ENCODE measurements around the gene KANSL2. TPM values are rescaled to one million over a fixed set of nuclear protein-coding genes. Genes with fewer than 3 reads are reported as not detected.
A peak's percentile ranks its signal among the peaks of the same experiment; 100 is the strongest.
"Not testable (repeated sequence)": the region's sequence is repeated elsewhere in the genome, so short reads cannot be mapped to it uniquely, and the experiment has no call there.

KANSL2 gene, protein sequence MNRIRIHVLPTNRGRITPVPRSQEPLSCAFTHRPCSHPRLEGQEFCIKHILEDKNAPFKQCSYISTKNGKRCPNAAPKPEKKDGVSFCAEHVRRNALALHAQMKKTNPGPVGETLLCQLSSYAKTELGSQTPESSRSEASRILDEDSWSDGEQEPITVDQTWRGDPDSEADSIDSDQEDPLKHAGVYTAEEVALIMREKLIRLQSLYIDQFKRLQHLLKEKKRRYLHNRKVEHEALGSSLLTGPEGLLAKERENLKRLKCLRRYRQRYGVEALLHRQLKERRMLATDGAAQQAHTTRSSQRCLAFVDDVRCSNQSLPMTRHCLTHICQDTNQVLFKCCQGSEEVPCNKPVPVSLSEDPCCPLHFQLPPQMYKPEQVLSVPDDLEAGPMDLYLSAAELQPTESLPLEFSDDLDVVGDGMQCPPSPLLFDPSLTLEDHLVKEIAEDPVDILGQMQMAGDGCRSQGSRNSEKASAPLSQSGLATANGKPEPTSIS
- 32.3 and 49.3 TPM in 2 replicates for total RNA-seq

DNA sequence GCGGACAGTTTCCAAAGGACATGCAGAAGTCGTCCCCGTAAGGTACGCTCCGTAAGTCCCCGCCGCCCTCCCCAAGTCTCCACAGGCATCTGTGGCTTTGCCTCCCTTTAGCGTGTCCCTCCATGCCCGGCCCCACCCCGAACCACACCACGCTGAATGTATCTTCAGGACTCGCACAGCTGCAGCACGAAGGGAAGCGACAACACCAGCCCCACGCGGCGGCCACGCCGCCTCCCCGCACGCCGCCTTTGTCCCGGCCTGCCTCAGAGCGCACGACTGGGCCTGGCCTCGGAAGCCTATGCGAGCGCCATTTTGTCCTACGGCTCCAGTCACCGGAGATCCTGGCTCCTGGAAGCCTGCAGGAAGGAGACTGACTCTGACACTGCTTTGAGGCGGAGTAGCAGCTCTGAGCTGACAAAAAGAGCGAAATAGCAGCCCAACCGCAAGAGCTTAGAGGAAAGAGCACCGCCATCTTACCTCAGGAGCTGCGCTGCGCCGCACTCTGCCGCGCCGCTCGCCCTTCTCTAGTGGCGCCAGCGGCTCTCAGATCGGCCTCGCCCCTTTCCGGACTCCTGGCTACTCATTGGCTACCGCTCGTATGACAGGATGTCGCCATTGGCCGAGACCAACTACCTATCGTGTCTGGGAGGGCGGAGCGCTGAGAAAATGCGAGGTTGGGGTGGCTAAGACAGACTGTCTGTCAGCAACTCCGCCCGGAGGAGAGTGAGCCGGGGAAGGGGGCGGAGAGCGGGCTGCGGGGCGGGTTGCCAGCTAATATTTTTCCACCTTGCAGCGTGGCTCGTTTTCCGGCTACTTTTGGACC is at the start of gene KANSL2:
Gene KANSL2, minus strand, starts transcription at position 529 of the 823 bp plus-strand sequence. CDS start 606 bp downstream, outside the sequence.
- peak; percentile 91 for DNase-seq (ENCODE audit: extremely low read depth, low read depth, low spot score)

DNA sequence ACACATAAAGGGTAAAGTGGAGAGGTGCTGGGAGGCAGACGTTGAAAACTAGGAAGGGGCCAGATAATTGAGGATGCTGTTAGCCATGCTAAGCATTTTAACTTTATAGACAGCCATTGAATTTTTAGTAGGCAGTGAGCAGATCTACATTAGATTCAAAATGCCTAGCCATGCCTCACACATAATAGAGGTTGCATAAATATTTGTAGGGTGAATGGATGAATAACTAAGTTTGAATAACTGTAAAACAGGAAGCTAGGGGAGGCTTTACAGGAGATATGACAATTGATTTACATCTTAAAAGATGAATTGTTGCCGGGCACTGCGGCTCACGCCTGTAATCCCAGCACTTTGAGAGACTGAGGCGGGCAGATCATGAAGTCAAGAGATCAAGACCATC is 46.8 kb upstream of the KANSL2 start:
- no peak for DNase-seq (ENCODE audit: extremely low read depth, low read depth, low spot score)

DNA sequence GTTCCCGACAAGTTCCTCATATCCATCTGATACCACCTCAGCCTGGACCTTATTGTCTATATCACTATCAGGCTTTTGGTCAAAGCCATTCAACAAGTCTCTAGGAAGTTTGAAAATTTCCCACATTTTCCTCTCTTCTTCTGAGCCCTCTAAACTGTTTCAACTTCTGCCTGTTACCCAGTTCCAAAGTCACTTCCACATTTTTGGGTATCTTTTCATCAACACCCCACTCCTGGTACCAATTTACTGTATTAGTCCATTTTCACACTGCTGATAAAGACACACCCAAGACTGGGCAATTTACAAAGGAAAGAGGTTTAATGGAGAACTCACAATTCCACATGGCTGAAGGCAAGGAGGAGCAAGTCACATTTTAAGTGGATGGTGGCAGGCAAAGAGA is 38.7 kb upstream of the KANSL2 start:
- DNase-seq (ENCODE audit: extremely low read depth, low read depth, low spot score) = not testable (repeated sequence)

DNA sequence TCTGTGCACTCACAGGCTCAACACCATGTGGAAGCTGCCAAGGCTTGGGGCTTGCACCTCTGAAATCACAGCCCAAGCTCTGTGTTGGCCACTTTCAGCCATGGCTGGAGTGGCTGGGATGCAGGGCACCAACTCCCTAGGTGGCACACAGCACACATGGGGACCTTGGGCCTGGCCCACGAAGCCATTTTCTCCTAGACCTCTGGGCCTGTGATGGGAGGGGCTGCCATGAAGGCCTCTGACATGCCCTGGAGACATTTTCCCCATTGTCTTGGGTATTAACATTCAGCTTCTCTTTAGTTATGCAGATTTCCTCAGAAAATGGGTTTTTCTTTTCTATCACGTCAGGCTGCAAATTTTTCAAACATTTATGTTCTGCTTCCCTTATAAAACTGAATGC is 38.1 kb upstream of the KANSL2 start:
- DNase-seq (ENCODE audit: extremely low read depth, low read depth, low spot score) = not testable (repeated sequence)

DNA sequence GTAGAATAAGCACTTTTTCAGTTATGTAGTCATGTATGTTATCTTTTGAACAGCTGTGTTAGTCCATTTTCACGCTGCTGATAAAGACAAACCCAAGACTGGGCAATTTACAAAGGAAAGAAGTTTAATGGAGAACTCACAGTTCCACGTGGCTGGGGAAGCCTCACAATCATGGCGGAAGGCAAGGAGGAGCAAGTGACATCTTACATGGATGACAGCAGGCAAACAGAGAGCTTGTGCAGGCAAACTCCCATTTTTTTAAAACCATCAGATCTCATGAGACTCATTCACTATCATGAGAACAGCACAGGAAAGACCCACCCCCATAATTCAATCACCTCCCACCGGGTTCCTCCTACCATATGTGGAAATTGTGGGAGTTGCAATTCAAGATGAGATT is 37.0 kb upstream of the KANSL2 start:
- not testable (repeated sequence) for DNase-seq (ENCODE audit: extremely low read depth, low read depth, low spot score)

DNA sequence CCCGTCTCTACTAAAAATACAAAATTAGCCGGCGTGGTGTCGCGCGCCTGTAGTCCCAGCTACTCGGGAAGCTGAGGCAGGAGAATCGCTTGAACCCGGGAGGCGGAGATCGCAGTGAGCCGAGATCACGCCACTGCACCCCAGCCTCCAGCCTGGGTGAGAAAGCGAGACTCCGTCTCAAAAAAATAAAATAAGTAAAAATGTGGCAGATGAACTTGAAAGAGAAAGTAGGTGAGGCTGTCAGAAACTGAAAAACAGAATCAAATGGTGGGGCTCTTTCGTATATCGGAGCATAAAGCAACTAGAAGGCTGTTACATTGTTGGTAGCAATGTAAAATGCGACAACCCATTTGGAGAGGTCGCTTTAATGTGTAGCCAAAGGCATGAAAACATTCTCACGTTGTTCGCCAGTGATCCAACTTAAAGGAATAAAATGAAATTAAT is 35.2 kb upstream of the KANSL2 start:
- no peak for DNase-seq (ENCODE audit: extremely low read depth, low read depth, low spot score)

DNA sequence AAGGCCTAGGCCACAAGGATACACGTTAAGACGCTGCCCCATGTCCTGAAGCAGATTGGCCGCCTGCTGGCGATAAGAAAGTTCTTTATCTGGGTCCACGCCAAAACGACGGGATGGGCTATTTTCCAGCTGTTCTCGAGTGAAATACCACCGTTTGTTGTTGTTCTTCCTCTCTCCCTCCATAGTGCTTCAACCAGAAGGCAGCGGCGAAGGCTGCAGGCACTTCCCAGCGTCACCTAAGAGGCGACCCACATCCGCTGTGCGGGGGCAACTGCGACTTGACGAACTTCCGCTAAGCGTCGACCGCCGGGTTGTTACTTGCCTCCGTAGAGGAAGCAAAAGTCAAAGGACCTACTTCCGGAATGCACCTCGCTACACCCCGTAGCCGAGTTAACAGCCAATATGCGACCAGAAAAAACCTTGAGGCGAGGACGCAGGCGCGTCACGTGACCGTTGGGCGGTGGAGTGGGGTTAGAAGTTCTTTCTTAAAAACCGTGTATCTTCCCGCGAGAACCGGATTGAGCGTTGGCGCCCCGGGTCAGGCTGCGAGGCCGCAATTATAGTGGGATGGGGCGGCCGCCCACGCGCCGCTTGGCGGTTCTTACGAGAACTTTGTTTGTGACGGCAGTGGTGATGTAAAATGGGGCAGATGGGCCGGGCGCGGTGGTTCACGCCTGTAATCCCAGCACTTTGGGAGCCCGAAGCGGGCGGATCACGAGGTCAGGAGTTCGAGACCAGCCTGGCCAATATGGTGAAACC is 34.6 kb upstream of the KANSL2 start, which contains the start of gene CCNT1:
Gene CCNT1, minus strand, starts transcription at position 215 of the 759 bp plus-strand sequence. Its CDS starts 32 bp downstream, at position 183.
- peak; percentile 98 for DNase-seq (ENCODE audit: extremely low read depth, low read depth, low spot score)

DNA sequence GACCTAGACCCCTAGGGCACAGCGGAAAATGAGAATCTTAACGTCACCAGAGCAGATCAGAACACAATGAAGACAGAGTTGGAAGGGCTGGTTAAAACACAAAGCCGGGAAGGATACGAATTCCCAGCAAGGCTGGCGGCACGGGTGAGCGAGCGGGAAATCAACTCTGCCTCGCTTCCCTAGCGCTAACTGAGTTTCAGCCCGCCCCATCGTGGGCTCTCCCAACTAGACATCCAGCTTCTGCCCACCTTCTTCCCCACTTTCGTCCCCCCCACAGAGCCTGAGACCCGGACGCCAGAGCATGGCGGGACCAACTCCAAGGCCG is 34.1 kb upstream of the KANSL2 start:
- DNase-seq (ENCODE audit: extremely low read depth, low read depth, low spot score) = no peak

DNA sequence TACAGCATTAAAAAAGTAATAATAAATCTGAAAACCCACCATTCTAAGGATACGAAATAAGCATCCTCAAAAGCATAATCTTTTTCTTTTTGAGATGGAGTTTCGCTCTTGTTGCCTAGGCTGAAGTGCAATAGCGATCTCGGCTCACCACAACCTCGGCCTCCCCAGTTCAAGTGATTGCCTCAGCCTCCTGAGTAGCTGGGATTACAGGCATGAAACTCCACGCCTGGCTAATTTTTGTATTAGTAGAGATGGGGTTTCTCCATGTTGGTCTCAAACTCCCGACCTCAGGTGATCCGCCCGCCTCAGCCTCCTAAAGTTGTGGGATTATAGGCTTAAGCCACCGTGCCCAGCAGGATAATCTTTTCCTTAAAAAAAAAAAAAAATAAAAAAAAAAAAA is 30.2 kb upstream of the KANSL2 start:
- no peak for DNase-seq (ENCODE audit: extremely low read depth, low read depth, low spot score)

DNA sequence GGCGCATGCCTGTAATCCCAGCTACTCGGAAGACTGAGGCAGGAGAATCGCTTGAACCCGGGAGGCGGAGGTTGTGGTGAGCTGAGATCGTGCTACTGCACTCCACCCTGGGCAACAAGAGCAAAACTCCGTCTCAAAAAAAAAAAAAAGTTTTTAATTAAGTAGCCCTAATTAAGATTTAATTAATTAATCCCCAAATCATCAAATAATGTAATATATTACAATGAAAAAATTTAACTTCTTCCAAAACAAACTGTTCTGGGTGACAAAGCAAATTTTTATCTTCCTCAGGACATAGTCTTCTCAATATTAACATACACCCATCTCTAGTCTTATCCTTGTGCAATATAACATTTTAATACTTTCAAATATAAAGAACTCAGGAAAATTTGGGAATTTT is 16.8 kb upstream of the KANSL2 start:
- DNase-seq (ENCODE audit: extremely low read depth, low read depth, low spot score) = not testable (repeated sequence)

DNA sequence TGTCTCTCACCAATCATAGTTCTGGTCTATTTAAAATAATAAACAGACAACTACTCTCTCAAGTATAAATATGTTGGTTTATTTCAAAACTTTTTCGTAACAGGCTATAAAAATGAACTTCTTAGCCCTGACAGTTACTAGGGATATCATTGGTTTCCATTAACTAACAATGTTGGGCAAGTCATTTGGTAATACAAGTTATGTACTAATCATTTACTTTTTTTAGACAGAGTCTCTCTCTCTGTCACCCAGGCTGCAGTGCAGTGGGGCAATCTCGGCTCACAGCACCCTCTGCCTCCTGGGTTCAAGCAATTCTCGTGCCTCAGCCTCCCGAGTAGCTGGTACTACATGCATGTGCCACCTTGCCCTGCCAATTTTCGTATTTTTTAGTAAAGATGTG is 14.6 kb upstream of the KANSL2 start:
- no peak for DNase-seq (ENCODE audit: extremely low read depth, low read depth, low spot score)

DNA sequence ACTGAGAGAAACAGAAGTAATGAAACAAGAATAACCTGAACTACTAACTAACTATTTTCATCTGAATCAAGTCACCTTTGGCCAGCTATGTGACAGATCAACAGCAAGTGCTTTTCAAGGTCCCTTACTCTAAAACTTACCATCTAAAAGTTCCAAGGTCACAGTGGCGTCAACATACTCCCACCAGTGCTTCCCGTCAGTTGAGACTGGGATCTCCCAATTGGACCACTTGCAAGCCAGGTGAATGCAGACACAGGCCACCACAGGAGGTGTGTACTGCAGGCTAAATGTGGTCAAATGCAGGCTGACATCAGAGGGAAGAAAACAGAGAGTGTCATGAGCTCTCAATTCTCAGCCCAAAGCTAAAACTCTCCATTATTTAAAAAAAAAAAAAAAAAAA is 13.8 kb upstream of the KANSL2 start:
- no peak for DNase-seq (ENCODE audit: extremely low read depth, low read depth, low spot score)

DNA sequence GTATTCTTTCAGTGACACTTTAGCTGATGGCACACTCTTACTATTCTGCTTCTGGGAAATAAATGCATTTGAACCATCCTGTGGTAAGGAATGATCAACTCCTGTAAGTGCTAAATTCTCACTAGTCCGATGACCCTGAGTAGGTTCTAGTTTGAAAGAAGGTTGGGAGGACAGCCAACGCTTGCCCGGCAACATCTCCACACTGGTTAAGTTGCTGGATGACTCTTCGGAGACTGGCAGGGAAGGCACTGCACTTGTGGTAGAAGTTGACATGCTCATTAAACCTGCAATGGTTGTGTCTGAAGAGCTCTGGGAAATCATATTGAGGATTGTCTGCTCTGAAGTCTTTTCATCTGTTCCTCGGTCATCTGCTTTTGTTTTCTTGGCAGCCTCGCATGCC is 12.0 kb upstream of the KANSL2 start:
- no peak for DNase-seq (ENCODE audit: extremely low read depth, low read depth, low spot score)

DNA sequence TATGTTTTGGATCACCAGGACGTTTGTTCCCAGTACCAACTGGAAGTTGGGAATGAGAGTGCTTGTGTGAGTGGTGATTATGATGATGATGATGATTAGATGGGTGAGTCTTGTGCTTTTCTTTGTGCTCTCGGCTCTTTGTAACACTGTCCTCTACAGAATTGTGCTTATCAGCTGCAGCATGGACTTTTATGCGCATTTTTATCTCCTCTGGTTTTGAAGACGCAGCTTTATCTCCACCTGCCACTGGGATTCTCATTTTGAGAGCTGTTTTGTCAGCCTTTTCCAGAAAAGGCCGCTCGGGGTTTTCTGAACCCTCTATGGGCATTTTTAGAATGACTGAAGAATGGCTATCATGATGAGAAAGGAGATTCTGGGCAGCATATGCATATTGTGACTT is 11.5 kb upstream of the KANSL2 start:
- DNase-seq (ENCODE audit: extremely low read depth, low read depth, low spot score) = no peak

DNA sequence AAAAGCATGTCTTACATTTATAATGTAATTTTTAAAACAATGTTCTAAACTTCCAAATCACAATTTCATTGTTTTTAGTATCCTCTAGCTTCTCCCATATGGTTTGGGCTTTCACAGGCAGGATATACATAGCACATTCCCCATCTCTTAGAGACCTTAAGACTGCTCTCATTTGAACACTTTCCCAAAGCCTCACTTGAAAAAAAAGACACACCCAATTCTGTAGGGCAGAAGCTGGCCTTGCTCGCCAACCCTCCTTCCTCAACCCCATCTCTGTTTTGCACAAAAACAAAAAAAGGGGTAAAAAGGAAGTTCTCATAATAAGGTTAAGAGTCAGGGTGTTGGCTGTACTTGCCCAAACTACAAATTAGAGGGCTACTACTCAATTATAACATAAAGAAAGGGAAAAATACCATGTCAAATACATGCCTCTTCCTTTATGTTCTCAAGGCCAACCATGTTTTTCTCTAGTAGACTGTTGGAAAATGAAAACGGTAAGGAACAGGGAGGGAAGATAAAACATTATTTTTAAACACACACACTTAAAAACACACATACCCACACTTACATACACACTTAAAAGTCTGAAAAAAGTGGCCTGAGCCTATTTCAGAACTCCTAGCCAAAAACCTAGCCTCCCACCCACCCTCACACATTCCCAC is 9.9 kb upstream of the KANSL2 start:
- no peak for DNase-seq (ENCODE audit: extremely low read depth, low read depth, low spot score)

DNA sequence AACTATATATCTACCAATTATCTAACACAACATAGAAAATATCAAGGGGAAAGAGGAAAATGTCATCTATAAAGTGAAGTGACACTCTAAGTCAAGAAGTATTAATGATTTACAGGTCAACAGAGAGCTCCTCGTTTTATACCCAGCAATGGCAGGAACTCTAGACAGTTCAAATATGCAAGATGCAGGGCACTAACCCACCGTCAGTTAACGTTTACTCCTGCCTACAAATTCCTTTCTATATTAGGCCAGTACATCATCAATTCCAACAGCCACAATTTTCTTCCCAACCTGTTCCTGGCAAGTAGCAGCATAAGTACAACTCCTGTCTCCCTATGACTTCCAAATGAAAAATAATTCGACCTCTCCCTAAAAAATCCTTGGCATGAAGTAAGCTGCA is 9.0 kb upstream of the KANSL2 start:
- no peak for DNase-seq (ENCODE audit: extremely low read depth, low read depth, low spot score)

DNA sequence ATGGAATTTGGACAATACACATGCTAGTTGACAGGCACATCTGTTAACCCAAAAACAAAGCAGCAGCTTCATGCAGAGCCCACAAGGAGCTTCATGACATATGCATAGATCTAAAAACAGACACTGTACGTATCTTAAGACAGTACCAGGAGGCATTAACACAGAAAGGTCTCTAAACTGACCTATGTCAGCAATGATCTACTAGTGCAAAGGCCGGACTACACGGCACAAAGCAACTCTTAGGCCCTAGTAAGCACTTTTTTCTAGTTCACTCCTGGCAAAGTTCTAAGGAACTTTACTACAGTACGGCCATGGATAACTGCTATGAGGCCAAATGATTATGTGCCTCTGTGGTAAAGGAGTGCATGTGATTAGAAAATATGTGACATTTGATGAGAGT is 8.4 kb upstream of the KANSL2 start:
- no peak for DNase-seq (ENCODE audit: extremely low read depth, low read depth, low spot score)

DNA sequence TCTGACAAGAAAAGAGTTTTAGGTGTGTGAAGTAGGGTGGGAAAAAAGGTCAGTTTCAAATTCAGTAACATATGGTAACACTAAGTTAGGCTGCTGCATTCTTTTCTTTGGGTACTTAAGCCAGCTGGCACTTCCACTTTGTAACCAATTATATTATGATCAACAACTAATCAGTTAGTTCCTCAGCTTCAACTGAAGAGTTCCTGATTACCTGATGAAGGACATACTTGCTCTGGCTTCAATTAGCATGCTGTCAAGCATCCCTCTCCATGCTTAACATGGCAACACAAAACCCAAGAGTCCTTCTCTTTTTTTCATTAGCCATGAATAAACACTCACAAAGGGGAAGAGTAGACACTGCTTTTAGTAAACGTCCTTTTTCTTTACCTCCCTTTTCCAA is 6.8 kb upstream of the KANSL2 start:
- no peak for DNase-seq (ENCODE audit: extremely low read depth, low read depth, low spot score)

DNA sequence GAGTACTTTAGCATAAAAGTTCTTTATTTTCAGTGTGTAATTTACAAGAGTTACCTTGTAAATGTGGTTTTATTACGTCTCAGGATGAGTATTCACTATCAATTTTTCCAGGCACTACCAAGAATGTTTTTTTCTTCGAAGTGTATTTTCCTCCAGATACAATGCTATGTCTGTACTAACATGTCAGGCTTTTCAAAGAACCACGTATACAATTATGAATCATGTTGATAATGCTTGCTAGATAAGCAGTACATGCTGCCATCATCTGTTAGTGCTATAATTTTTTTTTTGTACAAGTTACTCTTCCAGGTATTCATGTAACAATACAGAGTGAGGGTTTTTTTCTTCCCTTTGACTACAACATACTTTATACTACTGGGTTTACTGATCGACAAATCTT is 5.6 kb upstream of the KANSL2 start:
- no peak for DNase-seq (ENCODE audit: extremely low read depth, low read depth, low spot score)

DNA sequence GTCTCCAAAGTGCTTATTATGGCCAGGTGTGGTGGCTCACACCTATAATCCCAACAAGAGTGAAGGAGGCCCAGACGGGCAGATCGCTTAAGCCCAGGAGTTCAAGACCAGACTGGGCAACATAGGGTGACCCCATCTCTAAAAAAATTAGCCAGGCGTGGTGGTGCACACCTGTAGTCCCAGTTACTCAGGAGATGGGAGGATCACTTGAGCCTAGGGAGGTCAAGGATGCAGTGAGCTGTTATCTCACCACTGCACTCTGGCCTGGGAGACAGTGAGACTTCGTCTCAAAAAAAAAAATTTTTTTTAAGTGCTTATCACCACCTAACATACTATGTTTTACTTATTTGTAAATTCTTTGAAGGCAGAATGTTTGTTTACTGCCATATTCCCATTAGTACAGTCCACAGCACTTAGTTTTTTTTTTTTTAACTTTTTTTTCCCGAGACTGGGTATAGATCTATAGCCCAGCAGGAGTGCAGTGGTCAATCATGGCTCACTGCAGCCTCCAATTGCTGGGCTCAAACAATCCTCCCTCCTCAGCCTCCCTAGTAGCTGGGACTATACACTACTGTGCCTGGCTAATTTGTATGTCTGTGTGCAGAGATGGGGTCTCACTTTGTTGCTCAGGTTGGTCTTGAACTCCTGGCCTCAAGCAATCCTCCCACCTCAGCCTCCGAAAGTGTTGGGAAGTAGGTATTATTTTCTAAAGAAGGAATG is 4.7 kb upstream of the KANSL2 start:
- DNase-seq (ENCODE audit: extremely low read depth, low read depth, low spot score) = no peak

Data from glomerular endothelial cell (primary cell).